GM10266 (cell line): Measurements from ENCODE around the gene SIN3A.
"Not testable (repeated sequence)": the region's sequence is repeated elsewhere in the genome, so short reads cannot be mapped to it uniquely, and the experiment has no call there.

ENCODE experiments used
- DNase-seq: peaks from one replicate; pipeline ENCODE4 v3.0.0; 2012; ENCODE audit errors: extremely low spot score
- TF ChIP-seq, protein P1 (sequence below): IDR thresholded peaks from 2 replicates; pipeline ENCODE4 v1.5.1; 2012; ENCODE audit warnings: mild to moderate bottlenecking, low read depth; ENCODE audit not compliant: control insufficient read depth, insufficient read depth; ENCODE audit errors: missing control alignments

The SIN3A gene

DNA sequence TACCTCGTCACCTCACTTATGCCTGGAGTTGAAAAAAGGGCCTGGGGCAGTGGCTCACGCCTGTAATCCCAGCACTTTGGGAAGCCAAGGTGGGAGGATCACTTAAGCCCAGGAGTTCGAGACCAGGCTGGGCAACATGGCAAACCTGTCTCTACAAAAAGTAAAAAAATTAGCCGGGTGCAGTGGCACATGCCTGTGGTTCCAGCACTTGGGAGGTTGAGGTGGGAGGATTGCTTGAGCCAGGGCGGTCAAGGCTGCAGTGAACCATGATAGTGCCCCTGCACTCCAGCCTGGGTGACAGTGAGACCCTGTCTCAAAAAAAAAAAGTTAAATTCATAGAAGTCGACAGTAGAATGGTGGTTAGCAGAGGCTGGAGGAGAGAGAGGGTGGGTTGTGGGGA lies 109.3 kb downstream of the SIN3A start:
- DNase-seq: no peak
- TF ChIP-seq, protein P1, sequence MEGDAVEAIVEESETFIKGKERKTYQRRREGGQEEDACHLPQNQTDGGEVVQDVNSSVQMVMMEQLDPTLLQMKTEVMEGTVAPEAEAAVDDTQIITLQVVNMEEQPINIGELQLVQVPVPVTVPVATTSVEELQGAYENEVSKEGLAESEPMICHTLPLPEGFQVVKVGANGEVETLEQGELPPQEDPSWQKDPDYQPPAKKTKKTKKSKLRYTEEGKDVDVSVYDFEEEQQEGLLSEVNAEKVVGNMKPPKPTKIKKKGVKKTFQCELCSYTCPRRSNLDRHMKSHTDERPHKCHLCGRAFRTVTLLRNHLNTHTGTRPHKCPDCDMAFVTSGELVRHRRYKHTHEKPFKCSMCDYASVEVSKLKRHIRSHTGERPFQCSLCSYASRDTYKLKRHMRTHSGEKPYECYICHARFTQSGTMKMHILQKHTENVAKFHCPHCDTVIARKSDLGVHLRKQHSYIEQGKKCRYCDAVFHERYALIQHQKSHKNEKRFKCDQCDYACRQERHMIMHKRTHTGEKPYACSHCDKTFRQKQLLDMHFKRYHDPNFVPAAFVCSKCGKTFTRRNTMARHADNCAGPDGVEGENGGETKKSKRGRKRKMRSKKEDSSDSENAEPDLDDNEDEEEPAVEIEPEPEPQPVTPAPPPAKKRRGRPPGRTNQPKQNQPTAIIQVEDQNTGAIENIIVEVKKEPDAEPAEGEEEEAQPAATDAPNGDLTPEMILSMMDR: no peak

DNA sequence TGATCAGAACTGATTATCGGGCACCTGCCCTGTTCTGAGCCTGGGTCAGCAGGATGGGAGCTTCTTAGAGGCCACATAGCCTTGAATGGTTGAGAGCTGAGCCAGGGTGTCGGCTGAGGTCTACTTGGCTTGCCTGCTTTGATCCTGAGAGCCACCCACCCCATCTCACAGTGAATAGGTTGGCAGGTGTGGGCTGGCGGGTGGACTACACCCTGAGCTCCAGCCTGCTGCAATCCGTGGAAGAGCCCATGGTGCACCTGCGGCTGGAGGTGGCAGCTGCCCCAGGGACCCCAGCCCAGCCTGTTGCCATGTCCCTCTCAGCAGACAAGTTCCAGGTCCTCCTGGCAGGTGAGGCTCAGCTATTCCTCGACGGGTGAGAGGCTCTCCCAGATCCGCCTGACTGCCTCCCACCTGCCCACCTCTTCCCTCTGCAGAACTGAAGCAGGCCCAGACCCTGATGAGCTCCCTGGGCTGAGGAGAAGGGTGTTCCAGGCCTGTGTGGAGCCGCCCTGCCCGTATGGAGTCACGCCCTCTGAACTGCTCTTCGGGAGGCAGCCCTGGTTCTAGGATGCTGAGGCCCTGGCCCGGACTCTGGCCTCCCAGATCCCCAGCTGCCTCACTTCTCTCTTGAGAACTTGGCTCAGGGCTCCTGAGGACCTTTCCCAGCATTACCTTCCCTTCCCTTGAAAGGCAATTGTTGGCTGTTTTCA lies 111.8 kb downstream of the SIN3A start:
- no peak for DNase-seq

DNA sequence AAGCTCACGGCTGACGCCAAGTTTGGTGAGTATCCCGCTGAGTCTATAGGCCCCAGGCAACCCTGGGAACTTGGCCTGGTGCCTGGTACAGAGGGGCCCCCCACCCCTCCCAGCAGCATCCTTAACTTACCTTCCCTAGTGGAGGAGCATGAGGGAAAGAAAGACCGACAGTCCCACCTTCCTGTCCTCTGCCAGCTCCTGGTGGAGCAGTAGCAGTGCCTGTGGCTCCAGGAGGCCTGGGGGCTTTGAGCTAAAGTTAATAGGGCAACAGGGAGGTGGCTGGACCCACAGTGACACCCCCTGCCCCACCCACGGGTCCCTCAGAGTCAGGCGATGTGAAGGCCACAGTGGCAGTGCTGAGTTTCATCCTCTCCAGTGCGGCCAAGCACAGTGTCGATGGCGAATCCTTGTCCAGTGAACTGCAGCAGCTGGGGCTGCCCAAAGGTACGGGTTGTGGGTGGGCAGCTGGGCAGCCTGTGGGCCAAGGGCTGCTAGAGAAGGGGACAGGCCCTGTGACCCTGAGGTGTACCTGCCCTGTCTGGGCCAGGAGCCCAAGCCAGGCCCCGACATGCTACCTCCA lies 112.7 kb downstream of the SIN3A start:
- DNase-seq: no peak
- TF ChIP-seq, protein P1: no peak

More for the DNA sequence above, 111.8 kb downstream of the SIN3A start:
- TF ChIP-seq, protein P1: no peak

- peak; percentile 64 for DNase-seq
- TF ChIP-seq, protein P1: no peak
Measured at GRCh38 chr15:75335705-75336355, 115.7 kb downstream of the SIN3A start, which contains the start of gene COMMD4. TSS of gene COMMD4 (plus strand) at chr15:75336063. CDS start at chr15:75336090, 27 bp downstream.

- TF ChIP-seq, protein P1: no peak
Measured at GRCh38 chr15:75335313-75335704, 116.2 kb downstream of the SIN3A start.

DNA sequence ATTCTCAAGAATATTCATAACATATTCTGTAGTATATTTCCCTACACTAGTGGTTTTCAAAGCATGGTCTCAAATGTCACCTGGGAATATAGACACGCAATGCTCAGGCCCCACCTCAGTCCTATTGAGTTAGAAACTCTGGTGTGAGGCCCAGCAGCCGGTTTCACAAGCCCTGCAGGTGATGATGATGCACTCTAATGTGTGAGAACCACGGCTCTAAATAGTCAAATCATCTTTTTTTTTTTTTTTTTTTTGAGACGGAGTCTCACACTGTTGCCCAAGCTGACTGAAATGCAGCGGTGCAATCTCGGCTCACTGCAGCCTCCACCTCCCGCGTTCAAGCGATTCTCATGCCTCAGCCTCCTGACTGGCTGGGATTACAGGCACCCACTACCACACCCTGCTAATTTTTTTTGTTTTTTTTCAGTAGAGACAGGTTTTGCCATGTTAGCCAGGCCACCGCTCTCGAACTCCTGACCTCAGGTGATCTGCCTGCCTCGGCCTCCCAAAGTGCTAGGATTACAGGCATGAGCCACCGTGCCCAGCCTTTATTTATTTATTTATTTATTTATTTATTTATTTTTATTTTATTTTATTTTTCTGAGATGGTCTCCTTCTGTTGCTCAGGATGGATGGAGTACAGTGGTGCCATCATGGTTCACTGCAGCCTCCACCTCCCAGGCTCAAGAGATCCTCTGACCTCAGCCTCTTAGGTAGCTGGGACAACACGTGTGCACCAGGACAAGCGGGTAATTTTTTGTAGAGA lies 117.7 kb downstream of the SIN3A start:
- not testable (repeated sequence) for DNase-seq

More at GRCh38 chr15:75335313-75335704, 116.2 kb downstream of the SIN3A start:
- DNase-seq: no peak

DNA sequence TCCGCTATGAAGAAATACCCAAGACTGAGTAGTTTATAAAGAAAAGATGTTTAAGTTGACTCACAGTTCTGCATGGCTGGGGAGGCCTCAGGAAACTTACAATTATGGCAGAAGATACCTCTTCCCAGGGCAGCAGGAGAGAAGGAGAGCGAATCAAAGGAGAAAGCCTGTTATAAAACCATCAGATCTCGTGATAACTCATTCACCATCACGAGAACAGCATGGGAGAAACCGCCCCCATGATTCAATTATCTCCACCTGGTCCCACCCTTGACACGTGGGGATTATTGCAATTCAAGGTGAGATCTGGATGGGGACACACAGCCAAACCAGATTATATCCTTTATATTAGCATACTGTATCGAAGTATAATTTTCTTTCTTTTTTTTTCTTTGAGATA lies 119.4 kb downstream of the SIN3A start:
- DNase-seq: not testable (repeated sequence)

- TF ChIP-seq, protein P1: no peak
- no peak for DNase-seq
Measured at GRCh38 chr15:75329571-75329970, 121.9 kb downstream of the SIN3A start.
